Measurements from ENCODE around the gene SLC2A1. TPM values are rescaled to one million over a fixed set of nuclear protein-coding genes. Genes with fewer than 3 reads are reported as not detected.

SLC2A1 gene
- total and polyA plus RNA-seq, 12 donors = 4.6 to 123 (median 24.3) TPM

GRCh38 chr1:42941640-42942330 lies 16.9 kb downstream of the SLC2A1 start:
- 66 to 81% (median 77%) methylated on average over 7 to 9 of the region's 9 CpGs for WGBS, 4 donors
- Histone ChIP-seq H3K36me3 (replicated peaks in 1 of 2) (no peaks in the 10 kb centered on the region), H3K27me3 (no peaks in the 10 kb centered on the region), H3K4me3 (no peak overlapping the region), H3K9me3 (replicated peaks in 1 of 3) (no peaks in the 10 kb centered on the region), H3K4me1 (replicated peaks in 1 of 2) (peaks cover 0 to 41% of the 10 kb centered on the region in 2 donors), H3K27ac (peak overlapping the region in 2 of 5 donors; percentile 45 to 60)
- intact Hi-C loops (cut with DNase I) = no loop called here
- DNase-seq = peak; percentile 49 to 89 (median 77)
- TF ChIP-seq POLR2A (IDR thresholded peaks at IDR 0.05) (no peak), CTCF (IDR thresholded peaks at IDR 0.05) (no peak)

- Histone ChIP-seq H3K27ac (peak overlapping the region in 2 of 5 donors; percentile 49 to 60), H3K4me3 (no peak overlapping the region), H3K36me3 (replicated peaks in 1 of 2) (no peaks in the 10 kb centered on the region), H3K27me3 (no peaks in the 10 kb centered on the region), H3K4me1 (replicated peaks in 1 of 2) (peaks cover 0 to 43% of the 10 kb centered on the region in 2 donors), H3K9me3 (replicated peaks in 1 of 3) (no peaks in the 10 kb centered on the region)
- WGBS, 4 donors = 78 to 88% (median 81%) methylated on average over 14 of the region's 14 CpGs
- intact Hi-C loops (cut with DNase I) = no loop called here
- no peak for TF ChIP-seq POLR2A (IDR thresholded peaks at IDR 0.05)
- TF ChIP-seq CTCF (IDR thresholded peaks at IDR 0.05) = no peak
- peak in 1 of 7 donors; percentile 71 for DNase-seq
Measured at GRCh38 chr1:42940851-42941639, 17.6 kb downstream of the SLC2A1 start.

GRCh38 chr1:42938645-42939615 lies 19.7 kb downstream of the SLC2A1 start:
- intact Hi-C loops (cut with DNase I) = no loop called here
- Histone ChIP-seq H3K27ac (no peak overlapping the region), H3K4me3 (no peak overlapping the region), H3K4me1 (replicated peaks in 1 of 2) (peaks cover 0 to 32% of the 10 kb centered on the region in 2 donors), H3K27me3 (no peaks in the 10 kb centered on the region), H3K9me3 (replicated peaks in 1 of 3) (no peaks in the 10 kb centered on the region), H3K36me3 (replicated peaks in 1 of 2) (no peaks in the 10 kb centered on the region)
- WGBS, 4 donors = 80 to 88% (median 86%) methylated on average over 13 to 14 of the region's 14 CpGs
- TF ChIP-seq POLR2A (IDR thresholded peaks at IDR 0.05) = no peak
- DNase-seq = no peak

- Histone ChIP-seq H3K27me3 (no peaks in the 10 kb centered on the region), H3K9me3 (replicated peaks in 1 of 3) (no peaks in the 10 kb centered on the region), H3K27ac (no peak overlapping the region), H3K4me3 (no peak overlapping the region), H3K4me1 (replicated peaks in 1 of 2) (peaks cover 0 to 24% of the 10 kb centered on the region in 2 donors), H3K36me3 (replicated peaks in 1 of 2) (no peaks in the 10 kb centered on the region)
- DNase-seq = no peak
- TF ChIP-seq POLR2A (IDR thresholded peaks at IDR 0.05) = no peak
- no peak for TF ChIP-seq CTCF (IDR thresholded peaks at IDR 0.05)
- 91 to 95% (median 93%) methylated on average over 4 to 6 of the region's 6 CpGs for WGBS, 4 donors
- intact Hi-C loops (cut with DNase I) = no loop called here
Measured at GRCh38 chr1:42937836-42938644, 20.6 kb downstream of the SLC2A1 start.
